Liver (tissue), 3 donors: ENCODE measurements around the gene DZIP1L.
"Not testable (repeated sequence)": the region's sequence is repeated elsewhere in the genome, so short reads cannot be mapped to it uniquely, and the experiment has no call there.

Experiments
- RXRA ChIP-seq, 2 donors: IDR thresholded peaks; 2 replicates each; pipeline ENCODE4 v1.6.1; 2017 to 2018; ENCODE audit warnings: antibody characterized with exemption in 2 of 2, mild to moderate bottlenecking in 1 of 2
- SP1 ChIP-seq: IDR thresholded peaks from 2 replicates; pipeline ENCODE4 v1.6.1; 2018; ENCODE audit warnings: antibody characterized with exemption, mild to moderate bottlenecking
- TF ChIP-seq, protein P1 (sequence below): fragments of 150-350 bp; IDR thresholded peaks from 2 replicates; pipeline ENCODE4 v1.5.1; 2017; ENCODE audit warnings: improper control_type of control experiment, low read depth, low read length; ENCODE audit not compliant: missing input control
- donor health status: healthy.
- donor health status: healthy.

DNA sequence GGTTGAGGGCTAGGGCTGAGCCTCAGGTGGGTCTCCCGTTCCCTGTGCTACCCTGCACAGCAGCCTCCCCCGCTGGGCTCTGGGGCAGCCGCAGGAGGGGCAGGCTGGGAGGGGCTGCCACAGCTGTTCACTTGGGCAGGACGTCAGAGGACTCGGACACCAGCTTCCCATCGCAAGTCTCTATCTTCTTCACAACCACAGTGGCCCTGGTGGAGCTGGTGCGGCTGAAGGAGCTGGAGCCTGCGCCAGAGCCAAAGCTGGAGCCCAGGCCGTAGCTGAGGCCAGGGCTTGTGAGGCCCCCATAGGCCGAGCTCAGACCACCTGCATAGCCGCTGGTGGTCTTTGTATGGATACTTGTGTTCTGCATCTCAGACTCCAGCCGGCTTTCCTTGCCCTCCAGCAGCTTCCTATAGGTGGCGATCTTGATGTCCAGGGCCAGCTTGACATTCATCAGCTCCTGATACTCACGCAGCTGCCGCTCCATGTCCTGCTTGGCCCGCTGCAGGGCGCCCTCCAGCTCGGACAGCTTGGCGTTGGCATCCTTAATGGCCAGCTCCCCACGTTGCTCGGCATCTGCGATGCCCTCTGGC is 14.0 kb downstream of the DZIP1L start:
- TF ChIP-seq, protein P1, sequence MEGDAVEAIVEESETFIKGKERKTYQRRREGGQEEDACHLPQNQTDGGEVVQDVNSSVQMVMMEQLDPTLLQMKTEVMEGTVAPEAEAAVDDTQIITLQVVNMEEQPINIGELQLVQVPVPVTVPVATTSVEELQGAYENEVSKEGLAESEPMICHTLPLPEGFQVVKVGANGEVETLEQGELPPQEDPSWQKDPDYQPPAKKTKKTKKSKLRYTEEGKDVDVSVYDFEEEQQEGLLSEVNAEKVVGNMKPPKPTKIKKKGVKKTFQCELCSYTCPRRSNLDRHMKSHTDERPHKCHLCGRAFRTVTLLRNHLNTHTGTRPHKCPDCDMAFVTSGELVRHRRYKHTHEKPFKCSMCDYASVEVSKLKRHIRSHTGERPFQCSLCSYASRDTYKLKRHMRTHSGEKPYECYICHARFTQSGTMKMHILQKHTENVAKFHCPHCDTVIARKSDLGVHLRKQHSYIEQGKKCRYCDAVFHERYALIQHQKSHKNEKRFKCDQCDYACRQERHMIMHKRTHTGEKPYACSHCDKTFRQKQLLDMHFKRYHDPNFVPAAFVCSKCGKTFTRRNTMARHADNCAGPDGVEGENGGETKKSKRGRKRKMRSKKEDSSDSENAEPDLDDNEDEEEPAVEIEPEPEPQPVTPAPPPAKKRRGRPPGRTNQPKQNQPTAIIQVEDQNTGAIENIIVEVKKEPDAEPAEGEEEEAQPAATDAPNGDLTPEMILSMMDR = not testable (repeated sequence)
- TF ChIP-seq RXRA (IDR thresholded peaks at IDR 0.05); SP1: not testable (repeated sequence)
